Loucy (cell line): ENCODE data around the gene SORBS1.

Source experiments
- EZH2phosphoT487 ChIP-seq: fragments of 200-600 bp; IDR thresholded peaks from 2 replicates; pipeline ENCODE4 v1.6.1; 2018; ENCODE audit warnings: antibody characterized with exemption, mild to moderate bottlenecking, moderate library complexity, borderline replicate concordance
- TF ChIP-seq, protein P1 (sequence below): fragments of 200-600 bp; sonication (generic); conservative IDR thresholded peaks from 2 replicates; pipeline ENCODE4 v1.5.1; 2014; ENCODE audit warnings: mild to moderate bottlenecking, antibody characterized with exemption, low read length

- TF ChIP-seq, protein P1, sequence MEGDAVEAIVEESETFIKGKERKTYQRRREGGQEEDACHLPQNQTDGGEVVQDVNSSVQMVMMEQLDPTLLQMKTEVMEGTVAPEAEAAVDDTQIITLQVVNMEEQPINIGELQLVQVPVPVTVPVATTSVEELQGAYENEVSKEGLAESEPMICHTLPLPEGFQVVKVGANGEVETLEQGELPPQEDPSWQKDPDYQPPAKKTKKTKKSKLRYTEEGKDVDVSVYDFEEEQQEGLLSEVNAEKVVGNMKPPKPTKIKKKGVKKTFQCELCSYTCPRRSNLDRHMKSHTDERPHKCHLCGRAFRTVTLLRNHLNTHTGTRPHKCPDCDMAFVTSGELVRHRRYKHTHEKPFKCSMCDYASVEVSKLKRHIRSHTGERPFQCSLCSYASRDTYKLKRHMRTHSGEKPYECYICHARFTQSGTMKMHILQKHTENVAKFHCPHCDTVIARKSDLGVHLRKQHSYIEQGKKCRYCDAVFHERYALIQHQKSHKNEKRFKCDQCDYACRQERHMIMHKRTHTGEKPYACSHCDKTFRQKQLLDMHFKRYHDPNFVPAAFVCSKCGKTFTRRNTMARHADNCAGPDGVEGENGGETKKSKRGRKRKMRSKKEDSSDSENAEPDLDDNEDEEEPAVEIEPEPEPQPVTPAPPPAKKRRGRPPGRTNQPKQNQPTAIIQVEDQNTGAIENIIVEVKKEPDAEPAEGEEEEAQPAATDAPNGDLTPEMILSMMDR = peak; percentile 92
- TF ChIP-seq EZH2phosphoT487 = no peak
These were observed 186.5 kb downstream of the SORBS1 start for GRCh38 chr10:95374597-95375209.
